Mucosa of rectum (tissue), 2 donors: ENCODE measurements around the gene TMEM41B.

Experiments used
- H3K27ac ChIP-seq, 2 donors: one replicate each; pipeline ENCODE4 v1.7.0; 2013; ENCODE audit warnings: inconsistent platforms in 2 of 2, low read depth in 2 of 2, low read length in 2 of 2
- H3K27me3 ChIP-seq, 2 donors: one replicate each; pipeline ENCODE4 v1.7.0; 2013; ENCODE audit warnings: low read length in 2 of 2; ENCODE audit not compliant: control insufficient read depth in 2 of 2, insufficient read depth in 2 of 2
- H3K36me3 ChIP-seq, 2 donors: one replicate each; pipeline ENCODE4 v1.7.0; 2013; ENCODE audit warnings: low read length in 2 of 2; ENCODE audit not compliant: control insufficient read depth in 2 of 2, insufficient read depth in 2 of 2
- H3K4me1 ChIP-seq, 2 donors: one replicate each; pipeline ENCODE4 v1.7.0; 2013; ENCODE audit warnings: low read length in 2 of 2, mild to moderate bottlenecking in 1 of 2; ENCODE audit not compliant: control insufficient read depth in 2 of 2, insufficient read depth in 2 of 2
- H3K4me3 ChIP-seq, 2 donors: one replicate each; pipeline ENCODE4 v1.7.0; 2013; ENCODE audit warnings: low read length in 2 of 2
- H3K9ac ChIP-seq, 2 donors: one replicate each; pipeline ENCODE4 v1.7.0; 2013; ENCODE audit warnings: low read length in 2 of 2, low read depth in 1 of 2, mild to moderate bottlenecking in 1 of 2
- H3K9me3 ChIP-seq, 2 donors: one replicate each; pipeline ENCODE4 v1.7.0; 2013; ENCODE audit warnings: low read length in 2 of 2; ENCODE audit not compliant: control insufficient read depth in 2 of 2
- donor health status: healthy.
- donor health status: Normal muscosa, but diverticular disease.

Gene TMEM41B

DNA sequence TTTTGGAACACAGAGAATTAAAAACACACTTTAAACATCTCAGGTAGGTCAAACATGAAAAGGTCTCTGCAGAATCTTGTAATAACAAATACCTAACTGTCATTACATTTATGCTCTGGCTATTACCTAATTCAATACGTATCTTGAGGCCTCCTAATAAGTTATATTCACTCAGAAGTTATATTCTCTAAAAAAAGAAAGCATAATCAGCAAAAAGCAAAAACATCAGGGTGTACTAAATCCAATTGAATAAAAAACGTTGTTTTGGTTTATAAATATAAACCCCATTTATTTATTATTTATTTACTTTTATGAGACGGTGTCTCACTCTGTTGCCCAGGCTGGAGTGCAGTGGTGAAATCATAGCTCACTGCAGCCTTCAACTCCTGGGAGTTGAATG is 10.2 kb downstream of the TMEM41B start:
- Histone ChIP-seq H3K27me3 (no peaks in the 10 kb centered on the region), H3K4me3 (no peak overlapping the region), H3K27ac (no peak overlapping the region), H3K9me3 (no peaks in the 10 kb centered on the region), H3K36me3 (no peaks in the 10 kb centered on the region), H3K9ac (no peak overlapping the region), H3K4me1 (no peaks in the 10 kb centered on the region)

DNA sequence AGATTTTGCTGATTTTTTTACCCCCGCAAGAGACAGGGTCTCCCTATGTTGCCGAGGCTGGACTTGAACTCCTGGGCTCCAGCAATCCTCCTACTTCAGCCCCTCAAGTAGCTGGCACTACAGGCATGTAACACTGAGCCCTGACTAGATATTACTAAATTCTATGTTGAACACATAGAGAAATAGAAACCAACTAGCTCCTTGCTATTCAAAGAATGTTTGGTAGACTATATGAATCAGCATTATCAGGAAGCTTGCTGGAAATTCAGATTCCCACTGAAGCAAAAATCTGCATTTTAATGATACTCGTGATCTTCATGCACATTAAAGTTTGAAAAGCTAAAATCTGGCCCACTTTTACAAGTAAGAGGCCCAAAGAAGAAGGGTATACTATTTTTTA is 11.9 kb downstream of the TMEM41B start:
- Histone ChIP-seq H3K9me3 (no peaks in the 10 kb centered on the region), H3K27ac (no peak overlapping the region), H3K9ac (no peak overlapping the region), H3K36me3 (peaks cover 0 to 8% of the 10 kb centered on the region in 2 donors), H3K27me3 (no peaks in the 10 kb centered on the region), H3K4me3 (no peak overlapping the region), H3K4me1 (no peaks in the 10 kb centered on the region)

DNA sequence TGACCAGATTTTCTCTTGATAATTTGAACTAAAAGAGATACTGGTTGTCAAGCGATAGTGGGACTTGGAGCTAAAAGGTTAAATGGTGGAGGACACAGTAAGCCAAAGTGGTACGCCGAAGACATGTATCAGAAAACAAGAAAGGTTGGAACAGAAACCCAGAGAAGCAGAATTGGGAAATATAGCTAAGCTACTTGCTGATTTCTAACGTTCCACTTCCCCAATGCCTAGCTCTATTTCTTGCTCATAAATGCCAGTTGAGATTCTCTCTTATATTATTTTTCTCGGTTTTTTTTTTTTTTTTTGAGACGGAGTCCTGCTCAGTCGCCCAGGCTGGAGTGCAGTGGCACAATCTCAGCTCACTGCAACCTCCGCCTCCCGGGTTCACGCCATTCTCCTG is 12.7 kb downstream of the TMEM41B start:
- H3K36me3 ChIP-seq, result peaks cover 0 to 9% of the 10 kb centered on the region in 2 donors
- H3K27me3 ChIP-seq, result no peaks in the 10 kb centered on the region
- H3K9ac ChIP-seq, result no peak overlapping the region
- H3K4me1 ChIP-seq, result no peaks in the 10 kb centered on the region
- H3K4me3 ChIP-seq, result no peak overlapping the region
- H3K9me3 ChIP-seq, result no peaks in the 10 kb centered on the region
- no peak overlapping the region for H3K27ac ChIP-seq

DNA sequence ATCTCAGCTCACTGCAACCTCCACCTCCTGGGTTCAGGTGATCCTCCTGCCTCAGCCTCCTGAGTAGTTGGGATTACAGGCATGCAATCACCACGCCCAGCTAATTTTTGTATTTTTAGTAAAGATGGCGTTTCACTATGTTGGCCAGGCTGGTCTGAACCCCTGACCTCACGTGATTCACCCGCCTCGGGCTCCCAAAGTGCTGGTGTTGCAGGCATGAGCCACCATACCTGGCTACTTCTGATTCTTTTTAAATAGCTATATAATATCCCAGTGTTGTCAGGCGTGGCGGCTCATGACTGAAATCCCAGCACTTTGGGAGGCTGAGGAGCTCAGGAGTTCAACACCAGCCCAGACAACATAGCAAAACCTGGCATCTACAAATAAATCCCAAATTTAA is 20.7 kb downstream of the TMEM41B start:
- Histone ChIP-seq H3K4me3 (no peak overlapping the region), H3K9me3 (no peaks in the 10 kb centered on the region), H3K36me3 (peaks cover 0 to 14% of the 10 kb centered on the region in 2 donors), H3K27me3 (no peaks in the 10 kb centered on the region), H3K4me1 (no peaks in the 10 kb centered on the region), H3K27ac (no peak overlapping the region), H3K9ac (no peak overlapping the region)

DNA sequence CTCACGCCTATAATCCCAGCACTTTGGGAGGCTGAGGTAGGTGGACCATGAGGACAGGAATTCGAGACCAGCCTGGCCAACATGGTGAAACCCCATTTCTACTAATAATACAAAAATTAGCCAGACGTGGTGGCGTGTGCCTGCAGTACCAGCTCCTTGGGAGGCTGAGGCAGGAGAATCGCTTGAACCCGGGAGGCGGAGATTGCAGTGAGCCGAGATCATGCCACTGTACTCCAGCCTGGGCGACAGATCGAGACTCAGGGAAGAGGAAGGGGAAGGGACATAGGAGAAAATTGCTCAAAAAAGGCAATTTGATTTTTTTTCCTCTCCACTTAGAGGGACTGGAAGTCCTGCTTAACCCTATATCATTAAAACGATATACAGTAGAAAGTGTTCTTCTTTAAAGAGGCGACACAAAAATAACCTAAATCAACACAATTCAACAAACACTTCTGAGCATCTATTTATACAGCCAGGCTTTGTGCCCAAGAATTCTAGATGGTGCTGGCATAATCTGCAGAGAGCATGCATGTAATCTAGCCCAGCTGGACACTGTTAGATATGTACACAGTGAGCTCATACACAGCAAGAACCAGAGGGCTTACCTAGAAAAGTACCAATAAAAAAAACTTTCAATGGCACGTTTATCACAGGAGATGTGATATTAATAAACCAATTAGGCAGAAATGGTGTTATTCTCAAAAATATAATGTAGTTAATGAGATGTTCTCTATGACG is 28.4 kb downstream of the TMEM41B start:
- no peak overlapping the region for H3K27ac ChIP-seq
- no peaks in the 10 kb centered on the region for H3K9me3 ChIP-seq
- no peaks in the 10 kb centered on the region for H3K4me1 ChIP-seq
- no peaks in the 10 kb centered on the region for H3K27me3 ChIP-seq
- peaks cover 4 to 5% of the 10 kb centered on the region in 2 donors for H3K36me3 ChIP-seq
- H3K4me3 ChIP-seq, result no peak overlapping the region
- no peak overlapping the region for H3K9ac ChIP-seq

DNA sequence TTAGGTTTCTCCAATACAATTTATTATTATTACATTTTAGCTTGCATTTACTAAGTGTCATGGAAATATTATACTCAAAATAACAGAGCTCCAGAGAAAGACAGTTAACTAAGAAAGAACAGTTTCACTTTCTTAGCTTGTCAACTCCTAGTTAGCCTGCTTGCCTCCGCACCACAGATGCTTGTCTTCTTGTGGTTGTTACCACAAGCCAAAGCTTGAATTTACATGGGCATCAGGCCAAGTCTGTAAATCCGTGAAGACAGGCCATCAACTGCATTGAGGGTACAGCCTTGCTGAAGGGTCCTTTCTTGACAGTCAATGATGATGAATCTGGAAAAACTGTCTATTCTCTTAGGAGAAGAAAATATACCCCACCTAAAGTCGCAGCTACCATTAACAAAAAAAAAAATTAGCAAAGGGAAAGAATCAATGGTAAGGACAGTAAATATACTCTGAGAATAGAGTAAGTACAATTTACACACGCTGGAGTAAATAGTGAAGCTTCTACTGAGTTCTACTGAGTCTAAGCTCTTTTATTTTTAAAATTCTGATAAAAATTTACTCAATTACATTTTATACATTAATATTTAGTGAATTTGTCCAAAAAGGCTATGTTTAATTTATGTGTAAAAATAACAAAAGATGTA is 33.6 kb downstream of the TMEM41B start:
- Histone ChIP-seq H3K27me3 (no peaks in the 10 kb centered on the region), H3K9me3 (no peaks in the 10 kb centered on the region), H3K27ac (no peak overlapping the region), H3K4me3 (no peak overlapping the region), H3K9ac (no peak overlapping the region), H3K4me1 (peaks cover 0 to 4% of the 10 kb centered on the region in 2 donors), H3K36me3 (peaks cover 0 to 2% of the 10 kb centered on the region in 2 donors)

DNA sequence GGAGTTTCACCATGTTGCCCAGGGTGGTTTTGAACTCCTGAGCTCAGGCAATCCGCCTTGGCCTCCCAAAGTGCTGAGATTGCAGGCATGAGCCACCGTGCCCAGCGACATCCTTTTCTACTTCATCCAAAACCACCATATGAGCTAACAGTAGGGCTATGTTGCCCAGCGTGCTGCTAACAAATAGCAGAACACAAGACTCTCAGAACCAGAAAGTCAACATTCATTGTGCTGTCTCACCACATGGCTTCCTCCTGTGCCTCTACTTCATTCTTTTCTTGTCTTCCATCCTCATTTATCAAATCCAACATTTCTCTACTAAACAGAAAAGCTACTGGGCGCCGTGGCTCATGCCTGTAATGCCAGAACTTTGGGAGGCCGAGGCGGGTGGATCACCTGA is 37.2 kb downstream of the TMEM41B start:
- H3K9me3 ChIP-seq, result no peaks in the 10 kb centered on the region
- H3K36me3 ChIP-seq, result no peaks in the 10 kb centered on the region
- H3K27ac ChIP-seq, result no peak overlapping the region

DNA sequence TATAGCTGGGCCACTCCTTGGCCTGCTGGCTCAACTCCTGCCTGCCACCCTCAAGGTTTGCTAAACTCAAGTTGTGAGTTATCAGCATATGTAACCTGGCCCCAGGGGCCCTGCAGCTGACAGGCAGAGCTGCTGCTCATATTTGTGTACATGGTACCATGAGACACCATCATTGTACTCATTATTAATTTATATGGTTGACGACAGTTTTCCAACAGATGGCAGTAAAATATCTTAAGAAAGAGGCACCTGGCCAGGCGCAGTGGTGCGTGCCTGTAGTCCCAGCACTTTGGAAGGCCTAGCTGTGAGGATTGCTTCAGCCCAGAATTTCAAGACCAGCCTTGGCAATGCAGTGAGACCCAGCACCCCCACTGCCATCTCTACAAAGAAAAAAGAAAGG is 37.8 kb downstream of the TMEM41B start:
- no peaks in the 10 kb centered on the region for H3K27me3 ChIP-seq
- no peak overlapping the region for H3K9ac ChIP-seq
- H3K4me3 ChIP-seq, result no peak overlapping the region
- H3K36me3 ChIP-seq, result no peaks in the 10 kb centered on the region
- no peak overlapping the region for H3K27ac ChIP-seq
- H3K4me1 ChIP-seq, result peaks cover 0 to 4% of the 10 kb centered on the region in 2 donors
- no peaks in the 10 kb centered on the region for H3K9me3 ChIP-seq

More for the DNA sequence above, 37.2 kb downstream of the TMEM41B start:
- Histone ChIP-seq H3K4me3 (no peak overlapping the region), H3K27me3 (no peaks in the 10 kb centered on the region), H3K4me1 (peaks cover 0 to 4% of the 10 kb centered on the region in 2 donors), H3K9ac (no peak overlapping the region)

DNA sequence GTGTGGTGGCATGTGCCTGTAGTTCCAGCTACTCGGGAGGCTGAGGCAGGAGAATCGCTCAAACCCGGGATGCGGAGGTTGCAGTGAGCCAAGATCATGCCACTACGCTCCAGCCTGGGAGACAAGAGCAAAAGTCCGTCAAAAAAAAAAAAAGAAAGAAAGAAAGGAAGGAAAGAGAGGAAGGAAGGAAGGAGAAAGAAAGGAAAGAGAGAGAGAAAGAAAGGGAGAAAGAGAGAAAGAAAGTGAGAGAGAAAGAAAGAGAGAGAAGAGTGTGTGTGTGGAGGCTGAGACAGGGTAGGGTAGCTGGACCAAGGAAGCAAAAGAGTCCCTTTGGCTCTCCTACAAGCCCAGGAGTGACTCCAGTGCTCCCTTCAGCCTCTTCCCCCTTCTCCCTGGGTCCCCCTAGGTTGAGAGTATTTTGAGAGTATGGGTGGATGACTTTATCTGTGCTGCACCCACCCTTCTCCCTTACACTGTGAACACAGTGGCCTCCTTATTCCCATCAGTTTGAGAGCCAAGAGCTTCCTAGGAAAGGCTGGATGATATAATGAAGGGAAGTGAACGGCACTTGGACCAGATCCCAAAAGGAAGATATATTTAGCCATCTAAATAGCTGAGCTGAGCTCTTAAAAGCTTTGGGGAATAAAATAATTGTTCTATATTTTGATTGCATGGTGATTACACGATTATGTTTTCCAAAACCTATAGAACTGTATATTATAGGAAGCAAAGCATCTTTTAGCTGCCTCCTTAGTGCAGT is 39.7 kb downstream of the TMEM41B start:
- H3K27ac ChIP-seq, result no peak overlapping the region
- H3K9me3 ChIP-seq, result no peaks in the 10 kb centered on the region
- H3K4me3 ChIP-seq, result no peak overlapping the region
- H3K36me3 ChIP-seq, result no peaks in the 10 kb centered on the region
- no peak overlapping the region for H3K9ac ChIP-seq
- H3K4me1 ChIP-seq, result peaks cover 0 to 2% of the 10 kb centered on the region in 2 donors
- no peaks in the 10 kb centered on the region for H3K27me3 ChIP-seq
